Calu3 (cell line): Measurements from ENCODE around the gene NOA1. TPM values are rescaled to one million over a fixed set of nuclear protein-coding genes. Genes with fewer than 3 reads are reported as not detected.

ENCODE experiments used
- BruUV-seq: library from RNA; stranded (reverse); fragments of 400-500 nt; replicated peaks from 2 replicates; lab custom pipeline; 2021; lab: Mats Ljungman, UMichigan
- CTCF ChIA-PET: fragments of 300-600 bp; sonication (Branson Sonifier 250); formaldehyde crosslinking; loops from one replicate; lab custom pipeline; 2022; ENCODE audit warnings: antibody characterized with exemption; lab: Charles Lee
- DNase-seq: peaks from one replicate; pipeline ENCODE4 v3.0.0; 2022
- H3K27ac Mint-ChIP-seq: one replicate; pipeline ENCODE4 v1.8.0; 2022; ENCODE audit warnings: mixed read lengths; ENCODE audit not compliant: unreplicated experiment
- H3K27me3 Mint-ChIP-seq: one replicate; pipeline ENCODE4 v1.8.0; 2022; ENCODE audit warnings: mixed read lengths; ENCODE audit not compliant: unreplicated experiment
- H3K36me3 Mint-ChIP-seq: one replicate; pipeline ENCODE4 v1.8.0; 2022; ENCODE audit warnings: mild to moderate bottlenecking, moderate library complexity, mixed read lengths; ENCODE audit not compliant: insufficient read depth, unreplicated experiment
- H3K4me1 Mint-ChIP-seq: one replicate; pipeline ENCODE4 v1.8.0; 2022; ENCODE audit warnings: mild to moderate bottlenecking, low read depth, mixed read lengths; ENCODE audit not compliant: unreplicated experiment
- H3K4me3 Mint-ChIP-seq: one replicate; pipeline ENCODE4 v1.8.0; 2022; ENCODE audit warnings: mild to moderate bottlenecking, low read depth, moderate library complexity, mixed read lengths; ENCODE audit not compliant: unreplicated experiment
- H3K9me3 Mint-ChIP-seq: one replicate; pipeline ENCODE4 v1.8.0; 2022; ENCODE audit warnings: low read depth, mixed read lengths; ENCODE audit not compliant: unreplicated experiment
- CTCF ChIP-seq: fragments of 200-600 bp; IDR thresholded peaks from one replicate; pipeline ENCODE4 v1.8.0; 2022; ENCODE audit warnings: antibody characterized with exemption; ENCODE audit not compliant: unreplicated experiment
- intact Hi-C: fragments of 100-400 bp; cut with micrococcal nuclease; formaldehyde crosslinking; loops from one replicate; pipeline ENCODE4 v1.10.0; 2022; ENCODE audit not compliant: unreplicated experiment
- total RNA-seq: library from RNA; stranded (reverse); gene quantifications from 2 replicates; pipeline ENCODE4 v1.2.3, GENCODE V29; 2022

NOA1 gene
- total RNA-seq, 1 experiment from 2014 or later = 16.4 TPM

- intact Hi-C loops = no loop called here
- Mint-ChIP-seq H3K27me3 (no peaks in the 10 kb centered on the region), H3K36me3 (peaks cover 58% of the 10 kb centered on the region), H3K27ac (no peak overlapping the region), H3K4me1 (no peaks in the 10 kb centered on the region), H3K4me3 (no peak overlapping the region), H3K9me3 (no peaks in the 10 kb centered on the region)
- BruUV-seq = TSS peak; percentile 13
- no peak for TF ChIP-seq CTCF
- DNase-seq = no peak
- CTCF ChIA-PET = no interaction called here
These were observed 4.6 kb downstream of the NOA1 start for GRCh38 chr4:56972809-56973208.

GRCh38 chr4:56972389-56972788, 5.0 kb downstream of the NOA1 start:
- no peak for DNase-seq
- intact Hi-C loops = no loop called here
- CTCF ChIA-PET = no interaction called here
- Mint-ChIP-seq H3K27ac (no peak overlapping the region), H3K4me1 (no peaks in the 10 kb centered on the region), H3K4me3 (no peak overlapping the region), H3K9me3 (no peaks in the 10 kb centered on the region), H3K36me3 (peaks cover 55% of the 10 kb centered on the region), H3K27me3 (no peaks in the 10 kb centered on the region)
- no peak for TF ChIP-seq CTCF
- no TSS peak for BruUV-seq

DNA sequence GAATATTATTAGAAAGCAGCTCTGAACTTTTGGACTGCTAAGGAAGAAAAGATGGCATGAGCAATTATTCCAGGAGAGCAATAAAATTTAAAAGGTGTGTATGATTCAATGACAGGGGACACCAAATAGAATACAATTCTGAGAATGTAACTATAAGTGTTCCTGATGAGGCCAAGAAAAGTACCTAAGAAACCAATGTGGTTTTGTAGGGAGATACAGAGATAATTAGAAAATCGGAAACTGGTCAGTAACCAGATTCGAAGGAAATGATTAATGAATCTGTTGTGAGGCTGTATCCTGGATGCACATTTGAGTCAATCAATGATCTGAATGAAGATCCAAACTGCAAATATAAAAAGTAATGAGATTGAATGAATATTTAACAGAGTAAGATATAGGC, 6.0 kb downstream of the NOA1 start:
- peaks cover 53% of the 10 kb centered on the region for H3K36me3 Mint-ChIP-seq
- TF ChIP-seq CTCF = no peak
- BruUV-seq = no TSS peak
- no peak for DNase-seq
- H3K27me3 Mint-ChIP-seq = no peaks in the 10 kb centered on the region
- CTCF ChIA-PET = no interaction called here
- no peak overlapping the region for H3K4me3 Mint-ChIP-seq
- intact Hi-C loops = no loop called here
- no peaks in the 10 kb centered on the region for H3K4me1 Mint-ChIP-seq
- H3K9me3 Mint-ChIP-seq = no peaks in the 10 kb centered on the region
- H3K27ac Mint-ChIP-seq = no peak overlapping the region

DNA sequence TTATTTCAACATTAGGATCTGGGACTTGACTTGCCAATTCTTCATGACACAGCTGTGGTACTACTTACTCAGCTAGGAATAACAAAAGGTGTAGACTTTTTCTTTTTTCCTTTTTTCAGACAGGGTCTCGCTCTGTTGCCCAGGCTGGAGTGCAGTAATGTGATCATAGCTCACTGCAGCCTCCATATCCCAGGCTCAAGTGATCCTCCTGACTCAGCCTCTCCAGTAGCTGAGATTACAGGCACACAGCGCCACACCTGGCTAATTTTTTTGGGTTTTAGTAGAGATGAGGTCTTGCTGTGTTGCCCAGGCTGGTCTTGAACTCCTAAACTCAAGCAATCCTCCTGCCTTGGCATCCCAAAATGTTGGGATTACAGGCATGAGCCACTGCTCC, 16.3 kb downstream of the NOA1 start:
- CTCF ChIA-PET = no interaction called here
- intact Hi-C loops = no loop called here
- no peaks in the 10 kb centered on the region for H3K4me1 Mint-ChIP-seq
- no peak for TF ChIP-seq CTCF
- no peak overlapping the region for H3K4me3 Mint-ChIP-seq
- DNase-seq = no peak
- no peak overlapping the region for H3K27ac Mint-ChIP-seq
- H3K9me3 Mint-ChIP-seq = no peaks in the 10 kb centered on the region
- H3K36me3 Mint-ChIP-seq = peaks cover 18% of the 10 kb centered on the region
- no peaks in the 10 kb centered on the region for H3K27me3 Mint-ChIP-seq
- BruUV-seq = no TSS peak

- TF ChIP-seq CTCF = no peak
- BruUV-seq = no TSS peak
- Mint-ChIP-seq H3K9me3 (no peaks in the 10 kb centered on the region), H3K36me3 (peaks cover 17% of the 10 kb centered on the region), H3K4me1 (no peaks in the 10 kb centered on the region), H3K27me3 (no peaks in the 10 kb centered on the region), H3K4me3 (no peak overlapping the region), H3K27ac (no peak overlapping the region)
- CTCF ChIA-PET = no interaction called here
- intact Hi-C loops = no loop called here
- DNase-seq = no peak
These were observed 18.3 kb downstream of the NOA1 start for GRCh38 chr4:56959100-56959499.
